Stimulated activated CD4-positive, alpha-beta T cell treated with anti-CD3 and anti-CD28 coated beads, Interleukin-4, amount 100 ng/mL, for 48 hours (primary cell): Measurements from ENCODE around the gene CSK.
"Not testable (repeated sequence)": the region's sequence is repeated elsewhere in the genome, so short reads cannot be mapped to it uniquely, and the experiment has no call there.

Experiments used
- DNase-seq, 2 donors: peaks; one replicate each; pipeline ENCODE4 v3.0.0-alpha.2; 2020; ENCODE audit warnings: low read depth in 2 of 2

Gene CSK

GRCh38 chr15:74781431-74782258 lies at the start of gene CSK:
Gene CSK (plus strand): TSS chr15:74782080. CDS start chr15:74798298, 16,218 bp downstream.
- DNase-seq = peak; percentile 58 to 72

GRCh38 chr15:74732846-74733245 lies 49.0 kb upstream of the CSK start:
- DNase-seq = no peak

GRCh38 chr15:74733269-74733668 lies 48.6 kb upstream of the CSK start:
- DNase-seq = no peak

- no peak for DNase-seq
Observed at GRCh38 chr15:74735305-74735704, 46.6 kb upstream of the CSK start.

- not testable (repeated sequence) for DNase-seq
Observed at GRCh38 chr15:74738239-74738638, 43.6 kb upstream of the CSK start.

- no peak for DNase-seq
Observed at GRCh38 chr15:74742422-74742821, 39.5 kb upstream of the CSK start.

GRCh38 chr15:74746389-74746788 lies 35.5 kb upstream of the CSK start:
- no peak for DNase-seq

- DNase-seq = no peak
Observed at GRCh38 chr15:74748322-74748946, 33.4 kb upstream of the CSK start, which contains the start of gene CYP1A2. Gene CYP1A2 (plus strand): TSS chr15:74748845. CDS start chr15:74749739, 894 bp downstream.

- DNase-seq = no peak
Observed at GRCh38 chr15:74749832-74750231, 32.0 kb upstream of the CSK start.

GRCh38 chr15:74750751-74751150 lies 31.1 kb upstream of the CSK start:
- DNase-seq = no peak

- no peak for DNase-seq
Observed at GRCh38 chr15:74752011-74752410, 29.9 kb upstream of the CSK start.

GRCh38 chr15:74752531-74752930 lies 29.3 kb upstream of the CSK start:
- no peak for DNase-seq

- no peak for DNase-seq
Observed at GRCh38 chr15:74754593-74755215, 27.2 kb upstream of the CSK start.

- DNase-seq = no peak
Observed at GRCh38 chr15:74758736-74759135, 23.1 kb upstream of the CSK start.

- no peak for DNase-seq
Observed at GRCh38 chr15:74762791-74763150, 19.1 kb upstream of the CSK start.

- DNase-seq = no peak
Observed at GRCh38 chr15:74763416-74763815, 18.5 kb upstream of the CSK start.

- DNase-seq = no peak
Observed at GRCh38 chr15:74767167-74768098, 14.4 kb upstream of the CSK start.

- DNase-seq = no peak
Observed at GRCh38 chr15:74768099-74768770, 13.6 kb upstream of the CSK start.

- no peak for DNase-seq
Observed at GRCh38 chr15:74768771-74769342, 13.0 kb upstream of the CSK start.

GRCh38 chr15:74769463-74770025 lies 12.3 kb upstream of the CSK start:
- no peak for DNase-seq
